Measurements from ENCODE around the gene SLC25A11.
A peak's percentile ranks its signal among the peaks of the same experiment; 100 is the strongest.
"Not testable (repeated sequence)": the region's sequence is repeated elsewhere in the genome, so short reads cannot be mapped to it uniquely, and the experiment has no call there.

Gene SLC25A11

DNA sequence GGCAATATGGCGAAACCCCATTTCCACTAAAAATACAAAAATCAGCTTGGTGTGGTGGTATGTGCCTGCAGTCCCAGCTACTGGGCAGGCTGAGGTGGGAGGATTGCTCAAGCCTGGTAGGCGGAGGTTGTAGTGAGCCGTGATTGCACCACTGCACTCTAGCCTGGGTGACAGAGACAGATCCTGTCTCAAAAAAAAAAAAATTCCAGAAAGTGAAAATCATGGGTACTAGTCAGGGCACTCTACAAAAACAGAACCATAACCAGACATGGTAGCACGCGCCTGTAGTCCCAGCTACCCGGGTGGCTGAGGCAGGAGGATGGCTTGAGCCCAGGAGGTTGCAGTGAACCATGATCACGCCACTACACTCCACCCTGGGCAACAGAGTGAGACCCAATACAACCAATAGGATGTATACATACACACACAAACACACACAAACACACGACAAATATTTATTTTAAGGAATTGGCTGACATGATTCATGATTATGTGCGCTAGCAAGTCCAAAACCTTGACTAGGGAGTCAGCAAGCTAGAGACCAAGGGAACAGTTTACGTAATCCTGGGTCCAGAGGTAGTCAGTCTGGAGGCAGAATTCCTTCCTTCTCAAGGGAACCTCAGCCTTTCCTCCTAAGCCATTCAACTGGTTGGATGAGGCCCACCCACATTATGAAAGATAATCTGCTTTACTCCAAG is 19.3 kb downstream of the SLC25A11 start:
- H3K36me3 ChIP-seq (ENCODE audit: control insufficient read depth in 2 of 2, insufficient read depth in 2 of 2, low read length in 2 of 2) = no peaks in the 10 kb centered on the region
- no peak overlapping the region for H3K4me3 ChIP-seq (ENCODE audit: low read length in 2 of 2)
- H3K9me3 ChIP-seq (ENCODE audit: control insufficient read depth in 2 of 2, low read length in 2 of 2) = no peaks in the 10 kb centered on the region
- H3K27me3 ChIP-seq (ENCODE audit: control insufficient read depth in 2 of 2, insufficient read depth in 2 of 2, low read length in 2 of 2) = no peaks in the 10 kb centered on the region
- H3K27ac ChIP-seq (ENCODE audit: low read depth in 2 of 2, low read length in 2 of 2) = no peak overlapping the region
- no peak overlapping the region for H3K9ac ChIP-seq (ENCODE audit: low read depth in 1 of 2, low read length in 2 of 2)
- no peaks in the 10 kb centered on the region for H3K4me1 ChIP-seq (ENCODE audit: control insufficient read depth in 2 of 2, insufficient read depth in 2 of 2, low read length in 2 of 2)

DNA sequence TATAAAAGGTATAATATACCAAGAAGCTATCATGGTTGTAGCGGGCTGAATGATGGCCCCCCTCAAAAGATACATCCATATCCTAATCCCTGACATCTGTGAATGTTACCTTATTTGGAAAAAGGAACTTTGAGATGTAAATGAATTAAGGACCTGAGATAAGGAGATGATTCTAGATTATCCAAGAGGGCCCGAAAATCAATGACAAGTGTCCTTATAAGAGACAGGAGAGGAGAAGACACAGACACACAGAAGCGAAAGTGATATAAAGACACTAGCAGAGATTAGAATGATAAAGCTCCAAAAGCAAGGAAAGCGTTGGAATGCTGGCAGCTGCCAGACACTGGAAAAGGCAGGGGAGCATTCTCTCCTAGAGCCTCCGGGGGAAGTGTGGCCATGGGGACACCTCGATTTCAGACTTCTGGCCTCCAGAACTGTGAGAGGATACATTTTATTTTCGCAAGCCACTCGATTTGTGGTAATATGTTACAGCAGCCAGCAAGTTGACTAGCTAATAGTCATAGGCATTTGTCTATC is 20.3 kb downstream of the SLC25A11 start:
- no peaks in the 10 kb centered on the region for H3K27me3 ChIP-seq (ENCODE audit: control insufficient read depth in 2 of 2, insufficient read depth in 2 of 2, low read length in 2 of 2)
- no peaks in the 10 kb centered on the region for H3K9me3 ChIP-seq (ENCODE audit: control insufficient read depth in 2 of 2, low read length in 2 of 2)
- H3K36me3 ChIP-seq (ENCODE audit: control insufficient read depth in 2 of 2, insufficient read depth in 2 of 2, low read length in 2 of 2) = no peaks in the 10 kb centered on the region
- H3K4me3 ChIP-seq (ENCODE audit: low read length in 2 of 2) = no peak overlapping the region
- H3K27ac ChIP-seq (ENCODE audit: low read depth in 2 of 2, low read length in 2 of 2) = no peak overlapping the region
- H3K4me1 ChIP-seq (ENCODE audit: control insufficient read depth in 2 of 2, insufficient read depth in 2 of 2, low read length in 2 of 2) = no peaks in the 10 kb centered on the region
- no peak overlapping the region for H3K9ac ChIP-seq (ENCODE audit: low read depth in 1 of 2, low read length in 2 of 2)

DNA sequence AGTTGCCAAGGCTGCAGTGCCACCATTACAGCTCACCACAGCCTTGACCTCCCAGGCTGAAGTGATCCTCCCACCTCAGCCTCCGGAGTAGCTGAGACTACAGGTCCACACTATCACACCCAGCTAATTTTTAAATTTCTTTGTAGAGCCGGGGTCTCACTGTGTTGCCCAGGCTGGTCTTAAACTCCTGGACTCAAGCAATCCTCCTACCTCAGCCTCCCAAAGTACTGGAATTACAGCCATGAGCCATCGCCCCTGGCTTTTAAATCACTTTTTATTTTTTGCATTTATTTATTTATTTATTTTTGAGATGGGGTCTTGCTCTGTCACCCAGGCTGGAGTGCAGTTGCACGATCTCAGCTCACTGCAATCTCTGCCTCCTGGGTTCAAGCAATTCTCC is 25.3 kb downstream of the SLC25A11 start:
- H3K27me3 ChIP-seq (ENCODE audit: control insufficient read depth in 2 of 2, insufficient read depth in 2 of 2, low read length in 2 of 2); H3K4me3 ChIP-seq (ENCODE audit: low read length in 2 of 2); H3K4me1 ChIP-seq (ENCODE audit: control insufficient read depth in 2 of 2, insufficient read depth in 2 of 2, low read length in 2 of 2); H3K9ac ChIP-seq (ENCODE audit: low read depth in 1 of 2, low read length in 2 of 2); H3K9me3 ChIP-seq (ENCODE audit: control insufficient read depth in 2 of 2, low read length in 2 of 2); H3K27ac ChIP-seq (ENCODE audit: low read depth in 2 of 2, low read length in 2 of 2); H3K36me3 ChIP-seq (ENCODE audit: control insufficient read depth in 2 of 2, insufficient read depth in 2 of 2, low read length in 2 of 2): not testable (repeated sequence)

DNA sequence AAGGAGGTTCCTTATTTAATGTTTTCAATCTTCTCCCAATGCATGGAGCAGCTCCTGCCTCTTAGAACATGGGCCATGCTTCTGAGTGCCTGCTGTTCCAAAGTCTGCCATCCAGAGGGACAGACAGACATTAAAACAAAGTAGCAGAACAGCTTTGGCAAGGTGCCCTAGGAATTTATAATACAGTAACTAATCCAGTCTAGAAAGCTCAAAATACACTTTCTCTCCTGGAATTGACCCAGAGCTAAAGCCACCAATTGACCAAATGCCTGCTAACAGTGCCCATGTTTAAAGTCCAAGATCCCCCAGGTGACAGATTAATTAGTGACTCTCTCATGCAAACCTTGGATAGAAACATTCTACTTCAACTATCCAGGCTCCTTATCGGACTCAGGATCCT is 25.9 kb downstream of the SLC25A11 start:
- Histone ChIP-seq H3K4me3 (ENCODE audit: low read length in 2 of 2) (no peak overlapping the region), H3K36me3 (ENCODE audit: control insufficient read depth in 2 of 2, insufficient read depth in 2 of 2, low read length in 2 of 2) (no peaks in the 10 kb centered on the region), H3K4me1 (ENCODE audit: control insufficient read depth in 2 of 2, insufficient read depth in 2 of 2, low read length in 2 of 2) (peaks cover 2% of the 10 kb centered on the region in 2 donors), H3K9ac (ENCODE audit: low read depth in 1 of 2, low read length in 2 of 2) (no peak overlapping the region), H3K27ac (ENCODE audit: low read depth in 2 of 2, low read length in 2 of 2) (no peak overlapping the region), H3K9me3 (ENCODE audit: control insufficient read depth in 2 of 2, low read length in 2 of 2) (no peaks in the 10 kb centered on the region), H3K27me3 (ENCODE audit: control insufficient read depth in 2 of 2, insufficient read depth in 2 of 2, low read length in 2 of 2) (no peaks in the 10 kb centered on the region)

DNA sequence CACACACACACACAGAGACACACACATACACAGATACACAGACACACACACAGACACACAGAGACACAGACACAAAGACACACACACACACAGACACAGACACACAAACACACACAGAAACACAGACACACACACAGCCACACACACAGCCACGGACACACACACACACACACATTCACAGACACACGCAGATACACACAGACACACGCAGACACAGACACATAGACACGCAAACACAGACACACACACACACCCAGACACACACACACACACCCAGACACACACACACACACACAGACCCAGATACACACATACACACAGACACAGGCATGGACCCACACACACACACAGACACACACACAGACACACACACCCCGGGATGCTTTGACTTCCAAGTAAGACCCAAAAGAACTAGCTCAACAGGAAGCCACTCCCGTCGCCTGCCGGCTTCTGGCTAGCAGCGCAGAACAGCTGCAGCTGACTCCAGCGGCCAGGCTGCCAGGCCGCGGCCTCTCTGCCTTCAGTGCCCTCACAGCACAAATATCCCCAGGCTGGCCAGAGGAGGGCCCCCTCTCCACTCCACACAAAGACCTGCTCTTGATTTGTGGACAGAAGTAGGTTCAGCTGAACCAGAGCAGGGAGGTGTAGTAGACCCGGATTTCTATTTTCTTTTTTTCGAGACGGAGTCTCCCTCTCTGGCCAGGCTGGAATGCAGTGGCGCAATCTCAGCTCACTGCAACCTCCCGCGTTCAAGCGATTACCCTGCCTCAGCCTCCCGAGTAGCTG is 30.9 kb downstream of the SLC25A11 start:
- Histone ChIP-seq H3K9ac (ENCODE audit: low read depth in 1 of 2, low read length in 2 of 2) (peak overlapping the region; percentile 32 to 42), H3K4me3 (ENCODE audit: low read length in 2 of 2) (peak overlapping the region; percentile 3 to 38), H3K9me3 (ENCODE audit: control insufficient read depth in 2 of 2, low read length in 2 of 2) (no peaks in the 10 kb centered on the region), H3K4me1 (ENCODE audit: control insufficient read depth in 2 of 2, insufficient read depth in 2 of 2, low read length in 2 of 2) (peaks cover 7 to 9% of the 10 kb centered on the region in 2 donors), H3K27ac (ENCODE audit: low read depth in 2 of 2, low read length in 2 of 2) (peak overlapping the region; percentile 13 to 50), H3K27me3 (ENCODE audit: control insufficient read depth in 2 of 2, insufficient read depth in 2 of 2, low read length in 2 of 2) (peaks cover 0 to 8% of the 10 kb centered on the region in 2 donors), H3K36me3 (ENCODE audit: control insufficient read depth in 2 of 2, insufficient read depth in 2 of 2, low read length in 2 of 2) (no peaks in the 10 kb centered on the region)

DNA sequence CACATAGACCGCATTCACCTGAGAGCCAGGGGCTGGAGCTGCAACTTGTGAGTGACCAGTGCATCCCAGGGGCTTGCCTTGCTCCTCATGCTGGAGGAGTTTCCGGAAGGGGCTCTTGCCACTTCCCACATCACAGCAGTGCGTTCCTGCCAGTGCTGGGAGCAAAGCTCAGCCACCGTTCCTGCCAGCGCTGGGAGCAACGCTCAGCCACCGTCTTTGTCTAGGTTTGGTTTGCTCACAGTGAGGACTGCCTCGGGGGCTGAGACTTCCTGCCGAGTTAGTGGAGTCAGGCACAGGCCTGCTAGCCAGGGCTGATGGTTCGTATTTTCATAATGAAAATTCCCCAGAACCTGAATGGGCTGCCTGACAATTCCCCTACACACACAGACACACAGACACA is 31.5 kb downstream of the SLC25A11 start:
- H3K27me3 ChIP-seq (ENCODE audit: control insufficient read depth in 2 of 2, insufficient read depth in 2 of 2, low read length in 2 of 2) = peaks cover 0 to 8% of the 10 kb centered on the region in 2 donors
- H3K36me3 ChIP-seq (ENCODE audit: control insufficient read depth in 2 of 2, insufficient read depth in 2 of 2, low read length in 2 of 2) = no peaks in the 10 kb centered on the region
- H3K9ac ChIP-seq (ENCODE audit: low read depth in 1 of 2, low read length in 2 of 2) = peak overlapping the region in 1 of 2 donors; percentile 42
- H3K9me3 ChIP-seq (ENCODE audit: control insufficient read depth in 2 of 2, low read length in 2 of 2) = no peaks in the 10 kb centered on the region
- H3K4me1 ChIP-seq (ENCODE audit: control insufficient read depth in 2 of 2, insufficient read depth in 2 of 2, low read length in 2 of 2) = peaks cover 10 to 12% of the 10 kb centered on the region in 2 donors
- peak overlapping the region in 1 of 2 donors; percentile 50 for H3K27ac ChIP-seq (ENCODE audit: low read depth in 2 of 2, low read length in 2 of 2)
- H3K4me3 ChIP-seq (ENCODE audit: low read length in 2 of 2) = no peak overlapping the region

DNA sequence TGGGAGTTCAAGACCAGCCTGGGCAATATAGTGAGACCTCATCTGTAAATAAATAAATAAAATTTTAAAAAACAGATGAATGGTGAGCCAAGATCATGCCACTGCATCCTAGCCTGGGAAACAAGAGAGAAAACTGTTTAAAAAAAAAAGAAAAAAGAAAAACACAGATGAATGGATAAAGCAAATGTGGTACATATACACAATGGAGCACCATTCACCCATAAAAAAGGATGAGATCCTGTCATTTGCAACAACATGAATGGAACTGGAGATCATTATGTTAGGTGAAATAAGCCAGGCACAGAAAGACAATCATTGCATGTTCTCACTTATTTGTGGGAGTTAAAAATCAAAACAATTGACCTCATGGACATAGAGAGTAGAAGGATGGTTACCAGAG is 33.2 kb downstream of the SLC25A11 start:
- H3K4me3 ChIP-seq (ENCODE audit: low read length in 2 of 2); H3K36me3 ChIP-seq (ENCODE audit: control insufficient read depth in 2 of 2, insufficient read depth in 2 of 2, low read length in 2 of 2); H3K9ac ChIP-seq (ENCODE audit: low read depth in 1 of 2, low read length in 2 of 2); H3K27ac ChIP-seq (ENCODE audit: low read depth in 2 of 2, low read length in 2 of 2); H3K9me3 ChIP-seq (ENCODE audit: control insufficient read depth in 2 of 2, low read length in 2 of 2); H3K27me3 ChIP-seq (ENCODE audit: control insufficient read depth in 2 of 2, insufficient read depth in 2 of 2, low read length in 2 of 2): not testable (repeated sequence)
- peaks cover 15 to 19% of the 10 kb centered on the region in 2 donors for H3K4me1 ChIP-seq (ENCODE audit: control insufficient read depth in 2 of 2, insufficient read depth in 2 of 2, low read length in 2 of 2)

DNA sequence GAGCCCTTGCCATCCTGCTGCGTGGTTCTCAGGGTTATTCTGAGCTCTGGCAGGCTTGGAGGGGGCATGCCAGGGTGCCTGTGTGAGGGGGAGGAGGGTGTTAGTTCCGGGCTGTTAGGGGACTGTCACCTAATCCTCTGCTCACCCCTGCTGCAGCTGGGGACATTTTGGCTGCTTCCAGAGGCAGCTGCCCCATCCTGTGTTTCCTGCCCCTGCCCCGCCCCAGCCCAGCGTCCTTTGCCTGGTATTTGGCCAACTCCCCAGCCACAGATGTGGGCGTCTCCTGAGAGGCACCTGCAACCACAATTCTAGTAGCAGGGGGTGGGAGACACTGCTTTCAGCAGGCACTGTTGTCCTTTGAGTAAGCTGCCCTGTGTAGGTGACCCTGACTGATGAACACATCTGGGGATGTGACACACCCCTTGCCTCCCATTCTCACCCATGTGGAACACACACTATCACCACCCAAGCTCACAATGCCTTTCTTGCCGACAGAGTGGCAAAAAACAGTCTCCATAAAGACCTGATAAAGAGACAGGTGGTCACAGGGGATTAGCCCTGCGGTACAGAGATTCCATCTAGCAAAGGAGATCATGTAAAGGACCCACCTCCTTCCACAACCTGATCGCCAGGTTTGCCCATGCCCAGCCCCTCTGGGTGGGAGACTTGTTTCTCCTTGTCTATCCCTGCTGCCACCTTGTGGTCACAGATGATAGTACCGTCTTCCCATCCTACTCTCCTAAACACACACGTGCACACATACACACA is 36.6 kb downstream of the SLC25A11 start, which contains the start of gene CHRNE:
Gene CHRNE (minus strand): TSS at position 48 of the 768 bp plus-strand sequence. CDS start 35 bp downstream, at position 13.
- Histone ChIP-seq H3K27ac (ENCODE audit: low read depth in 2 of 2, low read length in 2 of 2) (peak within 1 kb of the TSS in 1 of 2 donors; percentile 44), H3K9me3 (ENCODE audit: control insufficient read depth in 2 of 2, low read length in 2 of 2) (no peaks in the 10 kb centered on the region), H3K27me3 (ENCODE audit: control insufficient read depth in 2 of 2, insufficient read depth in 2 of 2, low read length in 2 of 2) (peaks cover 4 to 13% of the 10 kb centered on the region in 2 donors), H3K9ac (ENCODE audit: low read depth in 1 of 2, low read length in 2 of 2) (no peak within 1 kb of the TSS), H3K36me3 (ENCODE audit: control insufficient read depth in 2 of 2, insufficient read depth in 2 of 2, low read length in 2 of 2) (no peaks in the 10 kb centered on the region), H3K4me1 (ENCODE audit: control insufficient read depth in 2 of 2, insufficient read depth in 2 of 2, low read length in 2 of 2) (peaks cover 21 to 29% of the 10 kb centered on the region in 2 donors), H3K4me3 (ENCODE audit: low read length in 2 of 2) (peak within 1 kb of the TSS in 1 of 2 donors; percentile 45)

DNA sequence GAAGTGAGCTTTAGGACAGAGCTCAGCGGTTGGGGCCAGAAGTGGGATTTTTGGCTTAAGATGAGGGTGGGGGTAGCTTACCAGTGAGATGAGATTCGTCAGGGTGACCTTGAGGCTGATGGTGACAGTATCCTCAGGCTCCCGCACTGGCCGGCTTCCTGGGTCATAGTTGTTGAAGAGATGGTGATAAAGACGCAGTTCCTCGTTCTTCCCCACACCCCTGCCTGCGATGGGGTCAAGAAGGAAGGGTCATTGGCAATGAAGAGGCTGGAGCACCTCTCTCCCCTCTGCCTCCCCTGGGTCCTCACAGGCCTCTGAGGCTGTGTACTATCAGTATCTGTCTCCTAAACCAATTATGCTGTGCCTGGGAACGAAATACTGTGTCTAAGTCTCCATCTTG is 37.3 kb downstream of the SLC25A11 start:
- Histone ChIP-seq H3K27me3 (ENCODE audit: control insufficient read depth in 2 of 2, insufficient read depth in 2 of 2, low read length in 2 of 2) (peaks cover 4 to 13% of the 10 kb centered on the region in 2 donors), H3K4me1 (ENCODE audit: control insufficient read depth in 2 of 2, insufficient read depth in 2 of 2, low read length in 2 of 2) (peaks cover 21 to 29% of the 10 kb centered on the region in 2 donors), H3K9ac (ENCODE audit: low read depth in 1 of 2, low read length in 2 of 2) (no peak overlapping the region), H3K27ac (ENCODE audit: low read depth in 2 of 2, low read length in 2 of 2) (peak overlapping the region in 1 of 2 donors; percentile 44), H3K4me3 (ENCODE audit: low read length in 2 of 2) (no peak overlapping the region), H3K36me3 (ENCODE audit: control insufficient read depth in 2 of 2, insufficient read depth in 2 of 2, low read length in 2 of 2) (no peaks in the 10 kb centered on the region), H3K9me3 (ENCODE audit: control insufficient read depth in 2 of 2, low read length in 2 of 2) (no peaks in the 10 kb centered on the region)
